Neural progenitor cell (in vitro differentiated cells): Measurements from ENCODE around the gene CXCL12. TPM values are rescaled to one million over a fixed set of nuclear protein-coding genes. Genes with fewer than 3 reads are reported as not detected.
A peak's percentile ranks its signal among the peaks of the same experiment; 100 is the strongest.

Experiments used
- DNase-seq: peaks from one replicate; pipeline ENCODE4 v3.0.0-alpha.2; 2016; ENCODE audit warnings: low spot score
- H2AFZ ChIP-seq: fragments of 200-600 bp; sonication (generic); replicated peaks from 2 replicates; pipeline ENCODE4 v1.6.1; 2016; ENCODE audit warnings: antibody characterized with exemption
- H3F3A ChIP-seq: fragments of 200-600 bp; sonication (generic); 2 replicates; pipeline ENCODE4 v1.6.1; 2016; ENCODE audit warnings: antibody characterized with exemption, low read depth
- H3K27ac ChIP-seq: fragments of 200-600 bp; sonication (generic); 2 replicates; pipeline ENCODE4 v1.5.1; 2016; ENCODE audit warnings: mild to moderate bottlenecking
- H3K27me3 ChIP-seq: fragments of 200-600 bp; sonication (generic); 2 replicates; pipeline ENCODE4 v1.6.1; 2016; ENCODE audit warnings: mild to moderate bottlenecking, moderate library complexity
- H3K36me3 ChIP-seq: fragments of 200-600 bp; sonication (generic); 2 replicates; pipeline ENCODE4 v1.5.1; 2016
- H3K4me1 ChIP-seq: fragments of 200-600 bp; sonication (generic); 2 replicates; pipeline ENCODE4 v1.6.1; 2016; ENCODE audit warnings: mixed run types
- H3K4me2 ChIP-seq: fragments of 200-600 bp; sonication (generic); 2 replicates; pipeline ENCODE4 v1.6.1; 2016
- H3K4me3 ChIP-seq: fragments of 200-600 bp; sonication (generic); 2 replicates; pipeline ENCODE4 v1.5.1; 2016
- H3K79me2 ChIP-seq: fragments of 200-600 bp; sonication (generic); 2 replicates; pipeline ENCODE4 v1.6.1; 2016; ENCODE audit warnings: low read depth
- H3K9ac ChIP-seq: fragments of 200-600 bp; sonication (generic); 2 replicates; pipeline ENCODE4 v1.6.1; 2016
- H3K9me3 ChIP-seq: fragments of 200-600 bp; sonication (generic); 2 replicates; pipeline ENCODE4 v1.5.1; 2016; ENCODE audit warnings: low read depth
- H4K20me1 ChIP-seq: fragments of 200-600 bp; sonication (generic); 2 replicates; pipeline ENCODE4 v1.6.1; 2016; ENCODE audit warnings: low read depth
- H3K27ac Mint-ChIP-seq: 3 replicates; pipeline ENCODE4 v1.8.0; 2021; ENCODE audit warnings: mixed read lengths
- H3K27me3 Mint-ChIP-seq: 2 replicates; pipeline ENCODE4 v1.8.0; 2022; ENCODE audit warnings: low read depth, mild to moderate bottlenecking, inconsistent platforms, moderate library complexity, mixed read lengths; ENCODE audit not compliant: insufficient read depth
- H3K36me3 Mint-ChIP-seq: 3 replicates; pipeline ENCODE4 v1.8.0; 2021; ENCODE audit warnings: mixed read lengths
- H3K4me1 Mint-ChIP-seq: 3 replicates; pipeline ENCODE4 v1.8.0; 2021; ENCODE audit warnings: mixed read lengths
- H3K4me3 Mint-ChIP-seq: 3 replicates; pipeline ENCODE4 v1.8.0; 2021; ENCODE audit warnings: mild to moderate bottlenecking, moderate library complexity, mixed read lengths
- H3K9me3 Mint-ChIP-seq: 3 replicates; pipeline ENCODE4 v1.8.0; 2020; ENCODE audit warnings: mixed read lengths
- CTCF ChIP-seq: fragments of 200-600 bp; sonication (generic); IDR thresholded peaks from 2 replicates; pipeline ENCODE4 v1.5.1; 2017; ENCODE audit warnings: antibody characterized with exemption, mild to moderate bottlenecking
- EZH2 ChIP-seq: fragments of 200-600 bp; sonication (generic); IDR thresholded peaks from 2 replicates; pipeline ENCODE4 v1.6.1; 2017; ENCODE audit warnings: antibody characterized with exemption, mild to moderate bottlenecking, moderate library complexity
- EZH2phosphoT487 ChIP-seq: fragments of 200-600 bp; sonication (generic); IDR thresholded peaks from 2 replicates; pipeline ENCODE4 v1.6.1; 2017; ENCODE audit warnings: antibody characterized with exemption
- total RNA-seq: library from RNA; depleted of rRNA; stranded (reverse); fragments of >200 nt; gene quantifications from 2 replicates; pipeline ENCODE4 v1.2.3, GENCODE V29; 2015; ENCODE audit warnings: low replicate concordance

Gene CXCL12
- total RNA-seq, 1 donor from 2014 or later, result 0.09 TPM

DNA sequence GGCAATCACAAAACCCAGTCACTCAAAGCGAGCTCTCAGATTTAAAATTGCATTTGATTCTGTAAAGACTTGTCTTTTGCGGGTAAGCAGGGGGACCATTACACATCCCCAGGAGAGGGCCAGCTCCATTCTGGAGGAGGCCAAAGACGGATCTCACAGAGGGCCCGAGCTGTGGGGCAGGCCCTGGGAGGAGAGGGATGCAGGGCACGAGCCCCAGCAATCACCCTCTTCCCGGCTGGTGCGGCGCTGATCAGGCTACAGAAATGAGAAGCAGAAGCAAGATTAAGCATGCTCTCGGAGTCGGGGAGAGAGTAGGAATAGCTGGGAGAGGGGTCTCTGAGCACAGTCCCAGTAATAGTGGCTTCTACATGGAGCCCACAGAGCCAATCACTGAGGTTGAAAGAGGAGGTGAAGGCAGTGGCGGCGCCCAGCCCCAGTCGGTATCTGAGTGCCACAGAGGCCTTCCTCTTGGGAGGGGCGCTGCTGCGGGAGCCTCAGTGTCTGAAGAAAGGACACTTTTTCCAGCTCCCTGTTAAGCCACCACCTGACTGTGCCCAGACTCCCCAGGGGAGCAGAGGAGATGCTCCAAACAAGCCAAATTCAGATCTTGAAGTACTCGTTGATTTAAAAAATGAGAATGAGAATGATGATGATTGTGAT lies 7.1 kb downstream of the CXCL12 start:
- H3K36me3 ChIP-seq, result no peaks in the 10 kb centered on the region
- Mint-ChIP-seq H3K27ac (no peak overlapping the region), H3K4me3 (no peak overlapping the region), H3K4me1 (peaks cover 20% of the 10 kb centered on the region), H3K27me3 (peaks cover 27% of the 10 kb centered on the region), H3K36me3 (no peaks in the 10 kb centered on the region), H3K9me3 (no peaks in the 10 kb centered on the region)
- H3K4me1 ChIP-seq, result peaks cover 41% of the 10 kb centered on the region
- H4K20me1 ChIP-seq, result peaks cover 1% of the 10 kb centered on the region
- peaks cover 27% of the 10 kb centered on the region for H3F3A ChIP-seq
- H3K9me3 ChIP-seq, result no peaks in the 10 kb centered on the region
- no peak overlapping the region for H3K4me3 ChIP-seq
- peak overlapping the region; percentile 13 for H3K4me2 ChIP-seq
- no peak for DNase-seq
- H2AFZ ChIP-seq, result no peak overlapping the region
- TF ChIP-seq EZH2phosphoT487 (no peak), EZH2 (no peak), CTCF (no peak)
- H3K79me2 ChIP-seq, result no peaks in the 10 kb centered on the region
- no peak overlapping the region for H3K27ac ChIP-seq
- no peak overlapping the region for H3K9ac ChIP-seq
- H3K27me3 ChIP-seq, result peaks cover 8% of the 10 kb centered on the region

- H3K36me3 Mint-ChIP-seq, result no peaks in the 10 kb centered on the region
- no peaks in the 10 kb centered on the region for H3K9me3 Mint-ChIP-seq
- H3F3A ChIP-seq, result peaks cover 16% of the 10 kb centered on the region
- DNase-seq, result no peak
- no peaks in the 10 kb centered on the region for H3K27me3 ChIP-seq
- no peak overlapping the region for H2AFZ ChIP-seq
- no peaks in the 10 kb centered on the region for H3K36me3 ChIP-seq
- H3K79me2 ChIP-seq, result no peaks in the 10 kb centered on the region
- TF ChIP-seq EZH2phosphoT487 (no peak), EZH2 (no peak), CTCF (no peak)
- no peak overlapping the region for H3K4me3 ChIP-seq
- H3K9me3 ChIP-seq, result no peaks in the 10 kb centered on the region
- no peaks in the 10 kb centered on the region for H4K20me1 ChIP-seq
- H3K4me1 ChIP-seq, result peaks cover 29% of the 10 kb centered on the region
- H3K9ac ChIP-seq, result no peak overlapping the region
- no peak overlapping the region for H3K27ac Mint-ChIP-seq
- peaks cover 12% of the 10 kb centered on the region for H3K4me1 Mint-ChIP-seq
- H3K27ac ChIP-seq, result no peak overlapping the region
- peaks cover 15% of the 10 kb centered on the region for H3K27me3 Mint-ChIP-seq
- no peak overlapping the region for H3K4me3 Mint-ChIP-seq
- no peak overlapping the region for H3K4me2 ChIP-seq
Observed at GRCh38 chr10:44376472-44377099, 8.3 kb downstream of the CXCL12 start.

GRCh38 chr10:44374155-44374554 lies 10.7 kb downstream of the CXCL12 start:
- Mint-ChIP-seq H3K9me3 (peaks cover 1% of the 10 kb centered on the region), H3K4me3 (no peak overlapping the region), H3K36me3 (no peaks in the 10 kb centered on the region), H3K4me1 (peaks cover 20% of the 10 kb centered on the region), H3K27me3 (peaks cover 10% of the 10 kb centered on the region), H3K27ac (no peak overlapping the region)
- Histone ChIP-seq H3K27me3 (no peaks in the 10 kb centered on the region), H3F3A (peaks cover 4% of the 10 kb centered on the region), H2AFZ (no peak overlapping the region), H3K4me2 (no peak overlapping the region), H3K4me1 (peaks cover 31% of the 10 kb centered on the region), H3K27ac (no peak overlapping the region), H3K9me3 (no peaks in the 10 kb centered on the region), H3K79me2 (no peaks in the 10 kb centered on the region), H3K4me3 (no peak overlapping the region), H3K36me3 (no peaks in the 10 kb centered on the region), H4K20me1 (no peaks in the 10 kb centered on the region), H3K9ac (no peak overlapping the region)
- DNase-seq, result no peak
- TF ChIP-seq CTCF, result no peak
